ENCODE data around the gene ZFYVE28. TPM values are rescaled to one million over a fixed set of nuclear protein-coding genes. Genes with fewer than 3 reads are reported as not detected.

ZFYVE28 gene
- total and polyA plus RNA-seq, 3 experiments from 2014 or later: 12.9 to 14.8 (median 13.2) TPM

GRCh38 chr4:2449511-2450392, 31.3 kb upstream of the ZFYVE28 start:
- no peaks in the 10 kb centered on the region for H3K27me3 Mint-ChIP-seq
- Histone ChIP-seq H3K27me3 (ENCODE audit: insufficient read depth, low read length, poor library complexity, severe bottlenecking) (no peaks in the 10 kb centered on the region), H3K4me1 (ENCODE audit: insufficient read depth, low read length) (no peaks in the 10 kb centered on the region), H3K9me3 (ENCODE audit: low read length) (no peaks in the 10 kb centered on the region), H3K36me3 (ENCODE audit: insufficient read depth, low read length) (no peaks in the 10 kb centered on the region), H3K4me3 (ENCODE audit: low read length) (no peak overlapping the region), H3K27ac (ENCODE audit: low read depth, low read length) (no peak overlapping the region)
- no peak for DNase-seq
- H3K36me3 Mint-ChIP-seq: no peaks in the 10 kb centered on the region
- no peak overlapping the region for H3K27ac Mint-ChIP-seq
- CTCF ChIA-PET: interaction anchor here (1.5 to 2.3 kb wide), 2 partner anchors 9 to 12 kb away, joined by 4 to 8 read pairs; no protein-coding TSS in a partner anchor
- H3K9me3 Mint-ChIP-seq: no peaks in the 10 kb centered on the region
- POLR2A ChIA-PET: interaction anchor here (0.6 kb wide), 1 partner anchor 124 kb away, joined by 8 read pairs; no protein-coding TSS in a partner anchor
- no peak overlapping the region for H3K4me3 Mint-ChIP-seq
- no peaks in the 10 kb centered on the region for H3K4me1 Mint-ChIP-seq

DNA sequence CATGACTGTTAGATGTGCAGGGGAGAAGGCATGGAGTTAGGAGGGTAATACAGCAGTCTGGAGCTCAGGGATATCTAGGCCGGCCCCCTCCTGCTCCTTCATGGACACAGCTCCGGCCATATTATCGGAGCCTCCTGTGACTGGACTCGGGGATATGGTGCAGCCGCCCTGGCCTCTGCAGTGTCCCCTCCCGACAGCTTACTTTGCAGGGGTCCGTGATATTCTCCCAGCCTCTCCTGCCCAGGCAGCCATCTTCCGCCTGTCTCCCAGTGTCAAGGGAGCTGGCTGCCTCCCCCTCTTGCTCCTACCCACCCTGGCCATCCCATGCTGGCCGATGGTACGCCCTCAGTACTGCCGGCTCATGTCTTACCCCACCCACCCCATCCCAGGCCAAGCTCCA, 30.6 kb upstream of the ZFYVE28 start:
- no peaks in the 10 kb centered on the region for H3K36me3 ChIP-seq (ENCODE audit: insufficient read depth, low read length)
- ChIA-PET CTCF (interaction anchor here (1.5 kb wide), 1 partner anchor 10 kb away, joined by 4 read pairs; no protein-coding TSS in a partner anchor), POLR2A (no interaction called here)

GRCh38 chr4:2448589-2448988, 30.1 kb upstream of the ZFYVE28 start:
- no peak overlapping the region for H3K4me3 ChIP-seq (ENCODE audit: low read length)
- H3K4me1 ChIP-seq (ENCODE audit: insufficient read depth, low read length): no peaks in the 10 kb centered on the region
- ChIA-PET CTCF (interaction anchor here (1.5 kb wide), 1 partner anchor 10 kb away, joined by 4 read pairs; no protein-coding TSS in a partner anchor), POLR2A (no interaction called here)
- H3K9me3 ChIP-seq (ENCODE audit: low read length): no peaks in the 10 kb centered on the region
- Mint-ChIP-seq H3K27ac (no peak overlapping the region), H3K4me3 (no peak overlapping the region), H3K9me3 (no peaks in the 10 kb centered on the region), H3K36me3 (no peaks in the 10 kb centered on the region), H3K4me1 (no peaks in the 10 kb centered on the region), H3K27me3 (no peaks in the 10 kb centered on the region)
- no peak overlapping the region for H3K27ac ChIP-seq (ENCODE audit: low read depth, low read length)
- H3K27me3 ChIP-seq (ENCODE audit: insufficient read depth, low read length, poor library complexity, severe bottlenecking): no peaks in the 10 kb centered on the region
- H3K36me3 ChIP-seq (ENCODE audit: insufficient read depth, low read length): no peaks in the 10 kb centered on the region
- no peak for DNase-seq

More for the DNA sequence above, 30.6 kb upstream of the ZFYVE28 start:
- Mint-ChIP-seq H3K9me3 (no peaks in the 10 kb centered on the region), H3K36me3 (no peaks in the 10 kb centered on the region), H3K4me1 (no peaks in the 10 kb centered on the region), H3K4me3 (no peak overlapping the region), H3K27ac (no peak overlapping the region), H3K27me3 (no peaks in the 10 kb centered on the region)
- Histone ChIP-seq H3K4me1 (ENCODE audit: insufficient read depth, low read length) (no peaks in the 10 kb centered on the region), H3K4me3 (ENCODE audit: low read length) (no peak overlapping the region), H3K9me3 (ENCODE audit: low read length) (no peaks in the 10 kb centered on the region), H3K27me3 (ENCODE audit: insufficient read depth, low read length, poor library complexity, severe bottlenecking) (no peaks in the 10 kb centered on the region), H3K27ac (ENCODE audit: low read depth, low read length) (no peak overlapping the region)
- DNase-seq: no peak

DNA sequence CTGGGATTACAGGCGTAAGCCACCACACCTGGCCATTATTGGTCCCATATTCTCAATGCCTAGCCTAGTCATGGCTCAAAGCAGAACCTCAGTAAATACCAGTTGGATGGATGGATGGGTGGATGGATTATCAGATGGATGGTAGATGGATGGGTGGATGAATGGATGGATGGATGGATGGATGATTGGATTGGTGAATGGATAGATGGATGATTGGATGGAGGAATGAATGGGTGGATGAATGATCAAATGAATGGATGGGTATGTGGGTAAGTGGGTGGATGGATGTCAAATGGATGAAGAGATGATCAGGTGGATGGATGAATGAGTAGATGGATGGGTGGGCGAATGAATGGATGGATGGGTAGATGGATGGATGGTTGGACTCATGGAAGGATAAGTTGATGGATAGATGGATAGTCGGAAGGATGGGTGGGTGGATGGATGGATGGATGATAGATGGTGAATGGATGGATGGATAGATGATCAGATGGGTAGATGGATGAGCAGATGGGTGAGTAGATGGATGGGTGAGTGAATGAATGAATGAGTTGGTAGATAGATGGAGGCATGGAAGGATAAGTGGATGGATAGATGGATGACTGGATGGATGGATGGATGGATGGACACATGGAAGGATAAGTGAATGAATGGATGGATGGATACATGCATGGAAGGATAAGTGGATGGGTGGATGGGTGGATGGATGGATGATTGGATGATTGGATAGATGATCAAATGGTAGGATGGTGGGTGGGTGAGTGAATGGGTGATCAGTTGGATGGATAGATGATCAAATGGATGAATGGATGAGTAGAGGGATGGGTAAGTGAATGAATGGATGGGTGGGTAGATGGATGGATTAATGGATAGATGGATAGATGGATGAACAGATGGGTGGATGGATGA, 28.5 kb upstream of the ZFYVE28 start:
- H3K9me3 Mint-ChIP-seq: no peaks in the 10 kb centered on the region
- H3K4me1 ChIP-seq (ENCODE audit: insufficient read depth, low read length): no peaks in the 10 kb centered on the region
- no peak overlapping the region for H3K27ac ChIP-seq (ENCODE audit: low read depth, low read length)
- no peak overlapping the region for H3K4me3 Mint-ChIP-seq
- H3K27ac Mint-ChIP-seq: no peak overlapping the region
- no peak for DNase-seq
- H3K9me3 ChIP-seq (ENCODE audit: low read length): no peaks in the 10 kb centered on the region
- no peaks in the 10 kb centered on the region for H3K4me1 Mint-ChIP-seq
- no peak overlapping the region for H3K4me3 ChIP-seq (ENCODE audit: low read length)
- H3K36me3 ChIP-seq (ENCODE audit: insufficient read depth, low read length): no peaks in the 10 kb centered on the region
- H3K36me3 Mint-ChIP-seq: no peaks in the 10 kb centered on the region
- no peaks in the 10 kb centered on the region for H3K27me3 ChIP-seq (ENCODE audit: insufficient read depth, low read length, poor library complexity, severe bottlenecking)
- ChIA-PET POLR2A (no interaction called here), CTCF (no interaction called here)
- no peaks in the 10 kb centered on the region for H3K27me3 Mint-ChIP-seq

- H3K27me3 Mint-ChIP-seq: no peaks in the 10 kb centered on the region
- H3K36me3 Mint-ChIP-seq: no peaks in the 10 kb centered on the region
- Histone ChIP-seq H3K4me1 (ENCODE audit: insufficient read depth, low read length) (peaks cover 3% of the 10 kb centered on the region), H3K36me3 (ENCODE audit: insufficient read depth, low read length) (no peaks in the 10 kb centered on the region), H3K27ac (ENCODE audit: low read depth, low read length) (no peak overlapping the region), H3K4me3 (ENCODE audit: low read length) (no peak overlapping the region), H3K27me3 (ENCODE audit: insufficient read depth, low read length, poor library complexity, severe bottlenecking) (no peaks in the 10 kb centered on the region), H3K9me3 (ENCODE audit: low read length) (no peaks in the 10 kb centered on the region)
- H3K4me3 Mint-ChIP-seq: no peak overlapping the region
- DNase-seq: no peak
- H3K27ac Mint-ChIP-seq: no peak overlapping the region
- POLR2A ChIA-PET: no interaction called here
- H3K4me1 Mint-ChIP-seq: peaks cover 0 to 4% (median 2%) of the 10 kb centered on the region in 3 donors
- CTCF ChIA-PET: interaction anchor here (1.8 kb wide), 1 partner anchor 33 kb away, joined by 5 read pairs; no protein-coding TSS in a partner anchor
- H3K9me3 Mint-ChIP-seq: no peaks in the 10 kb centered on the region
Observed at GRCh38 chr4:2445571-2445970, 27.1 kb upstream of the ZFYVE28 start.

DNA sequence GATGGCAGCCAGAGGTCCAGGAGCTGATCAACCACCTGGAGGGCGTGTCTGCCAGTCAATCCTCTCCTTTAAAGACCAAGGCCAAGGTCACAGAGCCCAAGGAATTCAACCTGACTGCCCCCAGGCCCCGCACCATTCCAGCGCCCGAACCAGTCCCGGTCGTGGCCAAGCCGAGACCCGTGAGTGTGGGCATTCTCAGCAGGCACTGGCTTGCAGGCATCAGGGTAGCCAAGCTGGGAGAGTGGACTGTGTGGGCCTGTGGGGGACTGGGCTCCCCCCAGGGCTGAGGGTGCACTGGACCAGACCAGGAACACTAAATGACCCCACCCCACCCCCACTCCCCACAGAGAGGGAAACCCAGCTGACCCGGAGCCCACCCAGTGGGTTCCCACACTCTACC, 26.7 kb upstream of the ZFYVE28 start:
- no peaks in the 10 kb centered on the region for H3K36me3 ChIP-seq (ENCODE audit: insufficient read depth, low read length)
- no peaks in the 10 kb centered on the region for H3K9me3 ChIP-seq (ENCODE audit: low read length)
- ChIA-PET POLR2A (no interaction called here), CTCF (interaction anchor here (1.8 to 6.1 kb wide), 2 partner anchors 32 to 225 kb away, joined by 5 to 39 read pairs; no protein-coding TSS in a partner anchor)
- no peaks in the 10 kb centered on the region for H3K36me3 Mint-ChIP-seq
- H3K27ac Mint-ChIP-seq: no peak overlapping the region
- H3K4me1 ChIP-seq (ENCODE audit: insufficient read depth, low read length): peaks cover 3% of the 10 kb centered on the region
- H3K4me1 Mint-ChIP-seq: peaks cover 0 to 4% (median 2%) of the 10 kb centered on the region in 3 donors
- no peaks in the 10 kb centered on the region for H3K9me3 Mint-ChIP-seq
- no peaks in the 10 kb centered on the region for H3K27me3 Mint-ChIP-seq
- H3K4me3 ChIP-seq (ENCODE audit: low read length): no peak overlapping the region
- no peaks in the 10 kb centered on the region for H3K27me3 ChIP-seq (ENCODE audit: insufficient read depth, low read length, poor library complexity, severe bottlenecking)
- no peak for DNase-seq
- H3K4me3 Mint-ChIP-seq: no peak overlapping the region
- no peak overlapping the region for H3K27ac ChIP-seq (ENCODE audit: low read depth, low read length)

- Mint-ChIP-seq H3K27ac (no peak overlapping the region), H3K9me3 (no peaks in the 10 kb centered on the region), H3K36me3 (no peaks in the 10 kb centered on the region), H3K27me3 (no peaks in the 10 kb centered on the region), H3K4me3 (no peak overlapping the region), H3K4me1 (peaks cover 0 to 4% (median 2%) of the 10 kb centered on the region in 3 donors)
- DNase-seq: no peak
- Histone ChIP-seq H3K4me1 (ENCODE audit: insufficient read depth, low read length) (peaks cover 3% of the 10 kb centered on the region), H3K36me3 (ENCODE audit: insufficient read depth, low read length) (no peaks in the 10 kb centered on the region), H3K27ac (ENCODE audit: low read depth, low read length) (no peak overlapping the region), H3K4me3 (ENCODE audit: low read length) (no peak overlapping the region), H3K27me3 (ENCODE audit: insufficient read depth, low read length, poor library complexity, severe bottlenecking) (no peaks in the 10 kb centered on the region), H3K9me3 (ENCODE audit: low read length) (no peaks in the 10 kb centered on the region)
- ChIA-PET POLR2A (no interaction called here), CTCF (interaction anchor here (1.2 to 6.1 kb wide), 4 partner anchors 18 to 224 kb away, joined by 4 to 39 read pairs (median 4); no protein-coding TSS in a partner anchor)
Observed at GRCh38 chr4:2443956-2444740, 25.7 kb upstream of the ZFYVE28 start.
